NCI-H2196 (cell line): ENCODE data around the gene FBXL17.
"Not testable (repeated sequence)": the region's sequence is repeated elsewhere in the genome, so short reads cannot be mapped to it uniquely, and the experiment has no call there.

ENCODE experiments used
- DNase-seq: peaks from one replicate; lab custom pipeline; 2025; ENCODE audit not compliant: unreplicated experiment; lab: John Stamatoyannopoulos, UW

FBXL17 gene

DNA sequence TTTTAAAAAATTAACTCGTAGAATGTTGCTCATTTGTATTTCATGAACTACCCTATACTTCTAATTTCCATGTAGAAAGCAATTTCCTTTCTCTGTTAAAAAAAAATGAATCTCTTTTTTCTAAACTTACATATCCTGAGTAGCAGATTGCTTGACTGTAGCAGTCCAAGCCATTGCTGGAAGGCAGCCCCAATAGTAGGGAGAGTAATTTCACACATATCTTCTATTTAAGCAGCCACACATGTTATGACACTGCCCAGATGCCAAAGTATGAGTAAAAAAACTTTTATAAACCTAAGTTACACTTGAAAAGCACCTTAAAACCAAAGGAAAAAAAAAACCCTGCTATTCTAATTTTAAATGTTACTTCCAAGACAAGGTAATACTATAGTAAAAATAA is 69.6 kb downstream of the FBXL17 start:
- no peak for DNase-seq

DNA sequence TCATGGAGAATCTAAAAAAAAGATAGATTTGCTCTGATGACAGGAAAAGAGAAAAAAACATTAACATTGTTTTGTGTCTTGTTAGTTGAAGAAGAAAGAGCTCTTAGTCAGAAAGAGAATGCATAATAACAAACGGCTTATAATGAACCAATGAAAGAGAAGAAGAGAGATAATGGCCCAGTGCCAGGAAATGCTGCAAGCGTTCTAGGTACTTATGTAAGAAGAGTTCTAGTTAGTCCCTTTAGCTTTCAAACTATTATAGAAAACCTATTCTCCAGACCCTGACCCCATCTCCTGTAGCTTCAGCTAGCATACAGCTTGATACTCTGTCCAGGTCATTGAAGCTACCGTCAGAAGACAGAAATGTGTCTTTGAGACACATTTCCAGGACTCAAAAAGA is 70.2 kb downstream of the FBXL17 start:
- no peak for DNase-seq

DNA sequence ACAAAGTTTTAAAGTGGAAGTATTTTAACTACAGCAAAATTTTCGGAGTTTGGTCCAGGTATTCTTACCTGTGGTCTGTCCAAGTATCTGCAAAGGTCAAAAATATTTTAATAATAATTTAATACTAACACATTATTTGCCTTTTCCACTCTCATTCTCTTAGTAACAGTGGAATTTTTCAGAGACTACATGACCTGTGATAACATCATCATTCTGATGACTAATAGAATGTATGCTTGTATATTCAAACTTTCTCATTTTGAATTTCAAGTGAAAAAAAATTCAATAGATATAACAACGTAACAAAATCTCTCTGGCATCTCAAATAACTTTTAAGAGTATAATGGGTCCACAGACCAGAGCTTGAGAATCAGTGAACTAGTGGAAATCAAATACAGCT is 78.3 kb downstream of the FBXL17 start:
- no peak for DNase-seq

DNA sequence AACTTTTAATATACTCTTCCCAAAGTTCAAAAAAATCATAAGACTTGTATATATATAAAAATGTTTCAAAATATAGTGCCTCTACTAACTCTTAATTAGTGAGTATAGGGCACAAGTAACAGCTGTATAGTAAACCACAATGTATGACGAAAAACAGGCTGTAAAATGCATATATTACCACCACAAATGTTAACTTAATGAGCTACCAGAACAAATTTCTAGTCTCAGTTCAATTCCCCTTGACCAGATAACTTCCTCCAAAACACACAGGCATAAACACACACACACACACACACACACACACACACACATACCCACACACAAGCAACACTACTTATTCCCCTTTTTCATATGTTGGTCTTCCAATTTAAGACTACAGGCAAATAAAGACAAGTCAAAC is 78.8 kb downstream of the FBXL17 start:
- DNase-seq: no peak

DNA sequence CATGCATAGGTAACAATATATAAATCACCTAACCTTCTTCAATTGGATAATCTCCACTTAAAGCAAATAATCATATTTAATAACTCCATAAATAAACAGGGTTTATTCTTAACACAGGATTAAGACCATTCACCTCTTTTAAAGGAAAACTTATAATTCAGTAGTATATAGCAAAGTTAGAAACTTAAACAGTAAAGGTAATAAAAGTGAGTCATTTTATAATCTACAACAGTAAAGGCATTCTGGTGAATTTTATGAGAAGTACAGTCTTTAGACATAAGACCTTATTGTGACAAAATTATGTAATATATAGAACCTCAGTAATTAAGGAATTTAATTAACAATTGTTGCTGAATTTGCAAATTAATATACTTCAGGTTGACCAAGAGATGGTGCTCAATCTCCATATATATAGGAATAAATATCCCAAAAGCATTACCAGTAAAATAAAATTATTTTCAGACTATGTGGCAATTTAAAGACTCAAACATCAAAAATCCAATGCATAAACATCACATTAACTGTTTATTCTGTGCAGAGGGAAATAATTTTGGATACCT is 84.8 kb downstream of the FBXL17 start:
- DNase-seq: no peak

DNA sequence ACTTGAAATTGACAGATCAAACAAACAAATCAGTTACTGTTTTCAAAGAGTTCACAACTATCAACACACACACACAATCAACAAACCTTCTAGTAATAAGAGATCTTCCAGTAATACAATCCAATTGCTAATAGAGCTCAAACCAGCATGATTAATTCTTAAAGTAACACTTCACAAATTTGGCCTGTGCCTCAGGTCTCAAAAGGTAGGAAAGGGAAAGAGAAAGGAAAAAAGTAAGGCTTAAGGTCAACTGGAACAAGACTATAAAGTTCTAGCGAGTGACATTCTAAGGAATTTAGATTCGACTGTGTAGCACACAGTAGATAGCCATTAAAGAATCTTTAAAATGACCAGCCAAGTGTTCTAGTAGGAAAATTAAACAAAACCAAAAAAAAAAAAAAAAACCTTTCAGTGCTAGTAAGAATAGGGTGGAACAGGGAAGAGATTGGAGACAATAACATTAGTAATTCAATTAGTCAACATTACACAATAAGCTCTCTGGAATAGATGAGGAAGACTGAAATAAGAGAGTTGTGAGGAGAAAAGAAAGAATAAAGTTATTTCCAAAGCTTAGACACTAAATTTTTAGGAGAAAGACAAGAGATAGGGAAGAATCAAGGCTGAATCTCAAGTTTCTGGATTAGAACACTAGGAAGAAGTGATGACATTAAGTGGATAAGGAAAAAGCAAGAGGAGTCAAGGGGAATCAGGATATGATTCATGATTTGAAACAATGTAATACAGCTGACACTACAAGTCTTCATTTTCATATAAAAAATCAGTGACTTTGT is 86.1 kb downstream of the FBXL17 start:
- no peak for DNase-seq

DNA sequence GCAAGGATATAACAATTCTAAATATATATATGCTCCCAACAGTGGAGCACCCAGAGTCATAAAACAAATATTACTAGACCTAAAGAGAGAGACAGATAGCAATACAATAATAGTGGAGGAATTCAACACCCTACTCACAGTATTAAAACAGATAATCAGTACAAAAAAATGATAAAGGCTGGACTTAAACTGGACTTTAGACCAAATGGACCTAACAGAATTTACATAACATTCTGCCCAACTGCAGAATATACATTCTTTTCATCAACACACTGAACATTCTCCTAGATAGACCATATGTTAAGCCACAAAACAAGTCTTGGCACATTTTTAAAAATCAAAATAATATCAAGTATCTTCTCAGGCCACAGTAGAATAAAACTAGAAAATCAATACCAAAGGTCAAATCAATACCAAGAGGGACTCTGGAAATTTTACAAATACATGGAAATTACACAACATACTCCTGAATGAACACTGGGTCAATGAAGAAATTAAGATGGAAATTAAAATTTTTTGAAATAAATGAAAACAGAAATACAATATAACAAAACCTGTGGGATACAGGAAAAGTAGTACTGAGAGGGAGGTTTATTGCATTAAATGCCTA is 100.8 kb downstream of the FBXL17 start:
- DNase-seq: no peak

DNA sequence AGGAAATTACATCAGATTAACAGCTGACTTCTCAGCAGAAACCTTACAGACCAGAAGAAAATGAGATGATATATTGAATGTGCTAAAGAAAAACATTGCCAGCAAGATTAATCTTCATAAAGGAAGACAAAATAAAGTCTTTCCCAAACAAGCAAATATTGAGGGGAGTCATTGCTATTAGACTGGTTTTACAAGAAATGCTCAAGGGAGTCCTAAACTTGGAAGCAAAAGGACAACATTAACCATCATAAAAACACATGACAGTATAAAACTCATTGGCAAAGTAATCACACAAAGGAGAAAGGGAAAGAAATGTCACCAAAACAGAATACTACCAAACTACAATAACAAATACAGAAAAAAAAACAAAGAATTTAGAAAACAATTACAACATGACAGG is 101.7 kb downstream of the FBXL17 start:
- no peak for DNase-seq

DNA sequence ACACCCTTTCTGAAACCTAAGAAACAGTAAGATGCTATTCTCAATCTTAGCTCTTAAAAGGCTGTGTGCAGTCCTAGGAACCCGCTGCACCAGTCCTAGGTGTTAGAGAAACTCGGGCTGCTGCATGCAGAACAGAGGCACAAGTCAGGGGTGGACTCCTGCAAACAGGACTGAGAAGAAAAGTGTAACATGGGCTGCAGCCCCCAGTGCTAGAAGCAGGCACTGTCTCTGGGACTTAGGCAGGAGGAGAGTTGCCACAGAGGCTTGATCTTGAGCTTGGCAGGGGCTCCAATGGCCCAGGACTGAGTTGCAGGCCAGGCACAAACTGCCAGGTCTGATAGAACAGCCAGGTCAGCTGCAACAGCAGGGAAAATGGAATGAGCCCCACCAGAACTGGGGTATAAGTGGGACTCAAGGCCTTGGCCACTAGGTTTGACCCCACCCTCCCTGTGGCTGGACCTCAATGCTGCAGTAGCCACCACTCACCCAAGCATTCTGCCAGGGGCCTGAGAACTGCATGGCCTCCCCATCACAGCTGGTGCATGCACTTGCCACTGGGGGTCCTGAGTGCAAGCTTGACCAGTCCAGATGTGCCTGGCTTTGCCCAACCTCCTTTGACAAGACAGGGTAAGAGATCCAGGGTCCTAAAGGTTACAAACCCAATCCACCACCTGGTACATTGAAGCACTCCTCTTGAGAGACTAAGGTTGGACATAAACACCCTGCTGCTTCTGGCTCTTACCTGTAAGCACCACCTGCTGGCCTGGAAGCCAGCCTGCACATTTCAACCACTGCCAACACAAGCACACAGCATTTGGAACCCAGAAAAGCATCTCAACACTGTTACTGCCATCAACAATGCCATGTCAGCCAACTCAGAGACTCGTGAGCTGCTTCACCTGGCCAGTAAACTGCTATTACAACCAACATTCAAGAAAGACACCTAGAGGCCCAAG is 103.3 kb downstream of the FBXL17 start:
- DNase-seq: no peak

DNA sequence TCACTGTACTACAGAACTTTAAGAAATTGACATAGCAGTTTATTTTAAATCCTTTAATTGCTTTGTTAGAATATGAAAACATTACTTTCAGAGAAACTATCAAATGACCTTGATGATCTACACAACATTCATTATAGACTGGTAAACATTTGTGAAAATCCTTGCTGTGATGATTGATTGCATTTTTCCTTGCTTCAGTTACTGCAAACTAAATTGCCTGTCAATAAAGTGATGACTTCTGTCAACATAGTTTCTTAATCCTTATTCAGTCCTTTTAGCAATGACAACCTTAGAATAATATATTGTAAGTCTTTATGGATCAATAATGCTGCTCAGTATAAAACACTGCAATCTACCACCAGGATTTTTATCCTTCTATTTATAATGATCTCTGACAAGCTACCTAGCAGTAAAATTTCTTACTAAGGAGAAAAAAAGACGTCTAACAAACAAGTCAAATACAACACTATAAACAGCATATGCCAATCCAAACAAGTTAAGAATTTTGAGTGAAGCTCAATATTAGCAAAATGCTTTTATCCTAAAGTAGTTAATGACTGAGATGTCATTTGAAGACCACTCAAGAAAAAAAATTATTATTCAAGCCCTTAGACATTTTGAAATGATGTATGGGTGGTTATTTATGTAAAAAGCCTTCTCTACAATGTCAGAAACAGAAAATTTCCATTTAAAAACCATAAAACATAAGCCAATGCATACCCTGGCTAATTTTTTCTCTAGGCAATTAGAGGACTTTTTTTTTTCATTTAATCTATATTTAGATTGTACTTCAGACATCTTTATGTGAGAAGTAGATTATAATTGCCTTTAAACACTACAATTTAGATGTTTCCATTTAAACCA is 105.5 kb downstream of the FBXL17 start:
- DNase-seq: no peak

DNA sequence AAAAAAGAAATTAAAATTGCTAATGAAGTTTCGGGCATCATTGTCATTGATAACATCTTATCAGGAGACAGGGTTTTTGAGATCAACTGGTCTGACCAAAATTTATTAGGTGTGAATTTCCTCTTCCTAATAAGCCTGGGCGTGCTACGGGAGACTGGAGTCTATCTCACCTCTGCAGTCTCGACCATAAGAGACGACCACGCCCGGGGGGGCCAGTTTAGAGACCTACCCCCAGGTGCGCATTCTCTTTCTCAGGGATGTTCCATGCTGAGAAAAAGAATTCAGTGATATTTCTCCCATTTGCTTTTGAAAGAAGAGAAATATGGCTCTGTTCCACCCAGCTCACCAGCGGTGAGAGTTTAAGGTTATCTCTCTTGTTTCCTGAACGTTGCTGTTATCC is 107.8 kb downstream of the FBXL17 start:
- DNase-seq: not testable (repeated sequence)

DNA sequence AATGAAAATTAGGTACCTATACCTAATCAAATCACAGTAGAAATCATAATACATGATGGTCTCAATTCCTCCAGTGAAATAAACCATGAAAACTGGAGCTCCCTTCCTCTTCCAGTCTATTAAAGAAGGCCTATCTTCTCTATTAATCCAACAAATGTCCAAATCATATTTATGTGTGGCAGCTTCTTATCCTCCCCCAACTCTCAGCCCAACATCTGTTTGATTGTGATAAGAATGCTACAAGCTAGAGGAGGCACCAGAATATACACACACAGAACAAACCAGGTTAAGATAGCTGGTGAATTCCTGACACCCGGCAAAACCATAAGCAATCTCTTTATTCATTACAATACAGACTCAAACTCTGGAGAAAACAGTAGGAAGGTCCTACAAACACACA is 110.8 kb downstream of the FBXL17 start:
- no peak for DNase-seq

DNA sequence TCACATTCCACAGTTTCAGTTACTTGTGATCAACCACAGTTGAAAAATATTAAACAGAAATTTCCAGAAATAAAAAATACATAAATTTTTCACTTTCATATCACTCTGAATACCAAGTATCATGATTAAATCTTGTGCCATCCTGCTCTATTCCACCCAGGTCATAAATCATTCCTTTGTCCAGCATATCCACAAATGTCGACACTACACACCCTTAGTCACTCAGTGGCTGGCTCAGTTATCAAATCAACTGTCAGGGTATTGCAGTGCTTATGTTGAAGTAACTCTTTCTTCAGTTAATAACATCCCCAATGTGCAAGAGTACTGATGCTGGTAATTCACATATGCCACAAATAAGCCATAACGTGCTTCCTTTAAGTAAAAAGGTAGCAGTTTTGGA is 115.7 kb downstream of the FBXL17 start:
- DNase-seq: no peak

DNA sequence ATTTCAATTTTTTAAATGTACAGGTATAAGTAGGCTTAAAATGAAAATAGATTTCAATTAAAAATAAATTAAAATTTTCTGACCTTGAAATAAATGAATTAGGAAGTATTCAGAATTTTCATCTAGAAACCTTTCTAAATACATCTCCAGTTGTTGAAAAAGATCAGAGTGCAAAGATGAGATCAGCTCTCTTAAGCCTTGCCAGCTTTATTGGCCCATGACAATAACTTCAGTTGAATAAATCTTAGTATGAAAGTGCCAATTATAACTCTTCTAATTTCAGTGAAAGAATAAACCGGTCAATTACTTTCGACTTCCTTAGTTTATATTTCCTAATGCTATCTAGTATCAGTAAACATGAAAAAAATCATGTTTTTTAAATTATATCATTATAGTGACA is 117.4 kb downstream of the FBXL17 start:
- no peak for DNase-seq

DNA sequence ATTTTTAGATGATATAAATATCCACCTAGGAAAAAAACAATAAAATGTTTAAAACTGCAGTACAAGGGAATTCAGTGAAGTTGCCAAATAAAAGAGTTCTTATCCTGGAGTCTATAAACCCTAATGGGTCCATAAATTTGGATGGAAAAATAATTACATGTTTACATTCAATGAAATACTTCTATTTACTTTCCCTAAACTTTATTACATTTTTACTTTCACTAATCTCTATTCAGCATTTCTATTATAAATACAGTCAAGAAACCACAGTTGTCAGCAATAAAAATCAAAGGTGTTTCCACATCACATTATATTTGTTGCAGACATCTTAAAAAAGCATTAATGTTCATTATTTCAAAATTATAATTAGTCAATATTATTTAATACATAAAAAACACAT is 118.6 kb downstream of the FBXL17 start:
- DNase-seq: no peak

DNA sequence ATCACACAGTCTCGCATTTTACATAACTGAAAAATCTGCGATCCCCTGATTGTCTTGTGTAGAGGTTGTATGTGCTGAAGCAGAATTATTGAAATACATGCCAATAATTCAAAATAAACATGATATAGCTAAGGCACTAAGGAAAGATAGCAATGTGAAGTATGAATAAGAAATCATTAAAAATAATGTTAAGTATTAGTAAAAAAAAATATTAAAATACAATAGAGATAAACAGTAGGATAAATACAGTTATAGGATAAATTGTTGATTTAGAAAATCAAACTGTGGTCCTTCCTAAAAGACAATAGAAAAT is 121.1 kb downstream of the FBXL17 start:
- no peak for DNase-seq

DNA sequence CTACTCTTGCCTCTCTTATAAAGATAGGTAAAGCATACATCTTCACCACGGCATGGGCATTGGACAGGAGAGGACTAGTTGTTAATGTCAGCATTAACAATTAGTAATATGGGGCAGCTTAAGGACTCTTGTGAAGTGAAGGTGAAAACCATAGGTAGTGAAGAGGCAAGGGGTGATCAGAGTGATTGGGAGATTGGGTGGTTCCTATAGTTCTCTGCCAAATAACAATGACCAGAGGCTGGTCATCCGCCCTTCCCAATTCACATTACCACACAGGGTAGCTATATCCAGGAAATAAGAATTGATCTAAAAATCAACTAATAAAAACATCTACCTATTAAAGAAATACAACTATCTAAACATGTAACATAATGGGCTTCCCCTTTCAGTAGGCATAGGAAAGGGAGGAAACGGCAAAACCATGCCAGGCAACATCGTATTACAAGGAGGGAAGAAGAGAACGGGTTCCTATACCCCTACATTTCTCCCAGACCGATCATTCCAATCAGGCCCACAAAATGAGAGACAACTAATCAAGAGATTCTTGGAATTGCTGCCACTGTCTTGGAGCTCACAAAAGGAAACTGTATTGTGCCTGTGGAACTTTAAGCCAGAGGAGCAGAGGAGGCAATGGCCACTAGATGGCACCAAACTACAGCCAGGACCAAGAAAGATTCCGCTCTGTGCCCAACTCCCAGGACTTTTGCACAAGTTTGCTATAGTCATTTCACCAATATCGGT is 121.6 kb downstream of the FBXL17 start:
- DNase-seq: peak; percentile 82

DNA sequence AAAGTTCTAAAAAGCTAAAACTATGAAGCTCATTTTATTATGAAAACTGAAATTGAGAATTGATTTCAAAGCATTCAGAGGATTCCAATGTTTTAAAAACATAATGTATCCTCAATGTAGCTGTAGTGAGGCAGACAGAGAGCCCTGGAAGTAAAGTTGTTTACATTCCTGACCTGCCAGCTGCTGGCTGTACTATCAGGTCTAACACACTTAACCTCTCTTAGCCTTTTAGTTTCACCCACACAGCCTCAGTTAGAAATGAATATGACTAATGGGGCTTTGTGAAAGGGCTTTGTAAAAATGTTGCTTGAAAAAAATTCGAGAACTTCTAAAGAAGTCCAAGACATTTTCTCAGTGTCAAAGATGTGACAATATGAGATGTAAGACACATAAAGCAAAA is 122.6 kb downstream of the FBXL17 start:
- DNase-seq: peak; percentile 15

DNA sequence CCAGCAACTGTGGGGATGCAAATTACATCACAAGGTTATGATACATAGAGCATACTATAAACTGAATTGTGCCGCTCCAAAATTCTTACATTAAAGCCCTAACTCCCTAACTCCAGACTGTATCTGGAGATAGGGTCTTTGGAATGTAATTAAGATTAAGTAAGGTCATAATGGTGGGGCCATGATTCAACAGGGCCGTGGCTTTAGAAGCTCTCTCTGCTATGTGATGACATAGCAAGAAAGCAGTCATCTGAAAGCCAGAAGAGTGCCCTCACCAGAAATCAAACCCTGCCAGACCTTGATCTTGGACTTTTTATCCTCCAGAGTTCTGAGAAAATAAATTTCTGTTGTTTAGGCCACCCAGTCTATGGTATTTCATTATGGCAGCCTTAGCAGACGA is 123.9 kb downstream of the FBXL17 start:
- DNase-seq: no peak

DNA sequence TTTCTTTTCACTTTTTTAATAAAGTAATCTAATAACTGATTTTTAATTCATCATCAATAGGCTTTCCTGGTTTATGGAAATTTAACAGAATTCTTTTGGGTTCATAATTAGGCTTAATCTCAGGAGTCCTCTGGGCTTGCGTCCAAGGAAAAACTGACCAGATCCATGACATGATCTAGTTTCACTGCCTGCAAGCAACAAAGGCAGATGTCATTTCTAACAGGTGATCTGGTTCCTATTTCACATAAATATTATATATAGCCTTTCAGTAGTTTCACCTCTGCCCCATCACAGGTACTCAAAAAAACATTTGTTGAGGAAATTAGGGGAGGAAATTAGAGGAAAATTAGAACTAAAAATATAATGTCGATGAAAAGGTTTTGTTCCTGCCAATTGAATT is 126.4 kb downstream of the FBXL17 start:
- DNase-seq: peak; percentile 72
